Skin epidermis (tissue), 12 donors: ENCODE data around the gene PDHX.
A peak's percentile ranks its signal among the peaks of the same experiment; 100 is the strongest.

Experiments
- H3K27ac ChIP-seq, 21 experiments: fragments of 200-600 bp; sonication (generic) in 11 of 21; one replicate each; pipeline ENCODE4 v1.5.0; 2020; ENCODE audit warnings: mild to moderate bottlenecking in 3 of 21, inconsistent platforms in 2 of 21, moderate library complexity in 2 of 21
- H3K4me3 ChIP-seq, 7 experiments: fragments of 200-600 bp; sonication (generic) in 2 of 7; one replicate each; pipeline ENCODE4 v1.5.0; 2020; ENCODE audit warnings: inconsistent platforms in 2 of 7, mild to moderate bottlenecking in 2 of 7, moderate library complexity in 1 of 7

Gene PDHX

DNA sequence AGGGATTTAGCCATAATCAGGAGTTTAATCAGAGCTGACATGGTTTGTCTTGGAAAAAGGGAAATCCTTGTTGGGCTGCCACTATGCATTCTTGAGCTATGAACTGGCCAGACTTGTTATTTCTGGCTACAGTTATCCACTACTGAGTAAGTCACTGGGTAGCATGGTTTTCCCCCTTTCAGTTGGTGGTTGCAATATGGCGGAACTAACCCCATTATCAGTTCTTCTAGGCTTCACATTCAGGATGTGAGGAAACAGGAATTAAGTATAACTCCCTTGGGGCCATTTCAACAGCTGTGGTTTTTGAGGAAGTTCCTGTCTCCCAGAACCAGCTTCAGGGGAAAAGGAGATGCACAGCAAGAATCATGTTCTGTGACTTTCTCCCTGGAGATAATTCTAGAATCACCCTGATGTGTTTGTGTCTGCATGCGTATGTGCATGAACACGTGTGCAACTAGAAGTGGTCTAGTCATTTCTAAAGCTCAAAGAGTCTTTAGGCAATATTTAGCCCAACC lies 119.5 kb downstream of the PDHX start:
- H3K4me3 ChIP-seq = no peak overlapping the region
- H3K27ac ChIP-seq = peak overlapping the region in 11 of 21 experiments; percentile 1 to 58 (median 43)

DNA sequence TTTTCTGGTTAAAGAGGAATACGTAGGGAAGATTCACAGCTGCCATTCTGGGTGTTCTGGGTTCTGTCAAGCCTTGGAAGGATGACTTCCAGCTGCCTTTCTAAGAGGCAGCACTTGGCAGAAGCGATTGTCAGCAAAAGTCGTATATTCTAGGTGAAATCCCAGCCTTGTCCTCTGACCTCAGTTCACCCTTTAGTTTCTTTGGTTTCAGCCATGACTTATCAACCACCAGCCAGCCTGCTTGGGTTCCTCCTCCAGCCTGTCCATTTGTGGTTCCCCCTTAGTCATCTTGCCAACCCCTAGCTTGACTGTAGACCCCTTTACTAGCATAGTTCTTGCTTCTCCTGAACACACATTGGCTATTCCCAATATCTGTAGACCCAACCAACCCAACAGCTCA lies 120.2 kb downstream of the PDHX start:
- peak overlapping the region in 10 of 21 experiments; percentile 1 to 58 (median 38) for H3K27ac ChIP-seq

DNA sequence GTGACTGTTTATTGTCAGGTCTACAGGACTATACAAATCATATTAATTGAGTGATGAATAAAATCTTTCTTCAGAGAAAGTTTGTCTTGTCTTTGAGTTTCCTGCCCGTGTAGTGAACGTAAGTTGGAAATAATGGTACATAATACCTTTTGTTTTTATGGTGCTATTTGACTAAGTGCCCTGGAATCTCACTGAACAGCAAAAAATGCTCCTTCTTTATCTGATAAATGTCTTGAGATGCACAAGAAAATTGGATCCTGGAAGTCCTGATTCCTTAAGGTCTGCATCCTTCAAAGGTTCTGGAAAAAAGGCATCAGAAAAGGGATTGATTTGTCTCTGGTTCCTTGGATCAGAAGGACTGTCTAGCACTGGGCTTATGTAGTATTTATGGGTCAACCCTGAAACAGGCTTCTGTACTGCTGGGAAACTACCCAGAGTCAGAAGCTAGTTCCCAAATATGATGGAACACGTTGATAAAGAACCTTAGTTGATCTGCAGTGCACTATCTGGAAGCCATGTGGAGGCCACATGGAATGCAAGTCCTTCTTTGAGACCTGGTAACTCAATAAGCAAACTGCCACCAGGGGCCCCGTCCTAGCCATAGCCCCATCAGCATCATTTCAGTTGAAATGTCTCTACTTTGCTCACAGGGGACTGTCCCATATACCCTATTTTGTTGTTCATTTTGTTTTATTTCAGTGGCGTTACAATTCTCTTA lies 122.0 kb downstream of the PDHX start:
- H3K4me3 ChIP-seq = no peak overlapping the region
- H3K27ac ChIP-seq = peak overlapping the region in 5 of 21 experiments; percentile 11 to 84 (median 55)

More for the DNA sequence above, 120.2 kb downstream of the PDHX start:
- no peak overlapping the region for H3K4me3 ChIP-seq

DNA sequence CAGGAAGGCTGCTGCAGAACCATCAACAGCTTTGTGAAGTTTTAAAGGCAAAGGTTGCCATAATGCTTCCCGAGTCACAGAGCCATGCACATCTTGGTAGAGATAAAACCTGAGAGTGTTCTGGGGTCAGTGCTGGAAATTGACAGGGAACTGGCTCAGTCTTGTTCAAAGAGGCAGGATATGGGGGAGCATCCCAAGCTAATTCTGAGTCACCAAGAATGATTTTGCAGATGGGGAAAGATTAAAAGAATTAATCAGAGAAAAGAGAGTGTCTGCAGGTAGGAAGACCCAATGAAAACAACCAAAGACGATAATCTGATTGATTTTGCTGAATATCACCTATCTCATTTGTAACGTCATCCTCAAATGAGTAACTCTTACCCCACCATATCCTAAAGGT lies 122.7 kb downstream of the PDHX start:
- Histone ChIP-seq H3K4me3 (no peak overlapping the region), H3K27ac (peak overlapping the region in 12 of 21 experiments; percentile 2 to 84 (median 52))

DNA sequence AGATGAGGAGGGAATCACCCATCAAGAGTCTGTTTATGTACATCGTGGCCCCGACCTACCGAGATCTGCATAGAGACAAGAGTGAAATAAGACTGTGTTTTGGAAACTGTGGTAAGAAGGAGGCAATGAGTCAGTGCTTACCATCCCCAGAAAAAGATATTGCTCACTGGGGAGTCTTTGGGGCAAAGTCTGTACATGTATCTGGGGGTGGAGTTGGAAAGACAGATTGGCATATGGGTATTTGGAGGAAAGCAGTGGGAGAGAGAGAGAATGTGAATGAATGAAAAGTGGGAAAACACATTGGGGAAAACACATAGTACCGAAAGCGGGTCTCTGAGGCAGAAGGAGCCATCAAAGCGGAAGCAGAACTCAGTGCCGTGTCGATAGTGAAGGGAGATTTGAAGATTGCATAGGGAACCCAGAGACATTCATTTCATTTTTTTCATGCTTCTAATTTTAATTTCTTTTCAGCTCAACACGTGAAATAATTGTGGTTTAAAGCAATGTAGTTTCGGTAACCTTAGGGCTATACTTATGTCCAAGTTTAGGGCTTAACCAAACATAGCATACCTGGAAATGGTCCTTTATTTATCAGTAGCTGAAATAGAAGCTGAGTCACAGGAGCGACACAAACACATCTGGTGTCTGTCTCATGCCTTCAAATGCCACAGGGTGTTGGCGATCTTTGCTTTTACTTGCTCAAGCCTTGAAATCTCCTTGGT lies 124.0 kb downstream of the PDHX start:
- peak overlapping the region in 19 of 21 experiments; percentile 5 to 84 (median 73) for H3K27ac ChIP-seq
- peak overlapping the region in 6 of 7 experiments; percentile 1 to 16 (median 10) for H3K4me3 ChIP-seq

DNA sequence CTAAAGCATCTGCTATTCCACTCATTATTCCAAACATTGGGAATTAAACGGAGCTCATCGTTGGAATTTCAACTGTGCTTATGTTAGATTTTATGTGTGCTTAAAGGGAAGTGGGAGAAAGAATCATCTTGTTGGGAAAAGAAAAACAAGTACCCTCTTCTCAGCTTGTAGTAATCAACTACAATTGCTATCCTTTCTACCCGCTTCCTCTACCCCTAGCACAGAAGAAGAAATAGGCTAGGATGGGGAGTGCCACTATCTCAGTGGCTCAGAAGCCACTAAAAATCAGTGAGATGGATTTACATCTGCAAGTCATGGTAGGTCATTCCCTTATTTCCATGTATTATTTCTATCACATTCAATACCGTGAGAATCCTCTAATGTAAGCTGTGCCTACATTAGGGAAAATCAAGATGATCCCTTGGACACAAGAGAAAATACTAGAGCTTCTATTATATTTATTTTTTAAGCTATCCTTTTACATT lies 124.7 kb downstream of the PDHX start:
- peak overlapping the region in 1 of 7 experiments; percentile 8 for H3K4me3 ChIP-seq
- peak overlapping the region in 18 of 21 experiments; percentile 5 to 84 (median 73) for H3K27ac ChIP-seq

DNA sequence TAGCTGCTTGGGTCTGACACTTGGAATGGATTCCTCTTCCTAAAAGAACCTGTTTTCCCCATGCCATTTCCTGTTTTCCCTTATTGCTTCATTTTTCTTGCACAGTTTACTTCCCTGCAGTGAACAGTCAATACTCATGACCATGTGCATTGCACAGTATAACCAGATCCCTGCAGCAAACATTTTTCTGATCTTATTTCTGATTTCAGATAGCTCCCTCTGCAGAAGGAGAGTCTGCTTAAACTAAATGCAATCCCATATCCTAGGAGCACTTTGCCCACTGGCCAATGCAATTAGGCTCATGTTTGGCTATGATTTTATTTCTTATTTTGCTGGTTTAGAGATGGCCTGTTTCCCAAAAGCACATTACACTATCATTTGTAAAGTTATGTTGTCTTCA lies 125.8 kb downstream of the PDHX start:
- peak overlapping the region in 4 of 21 experiments; percentile 77 to 84 (median 80) for H3K27ac ChIP-seq

DNA sequence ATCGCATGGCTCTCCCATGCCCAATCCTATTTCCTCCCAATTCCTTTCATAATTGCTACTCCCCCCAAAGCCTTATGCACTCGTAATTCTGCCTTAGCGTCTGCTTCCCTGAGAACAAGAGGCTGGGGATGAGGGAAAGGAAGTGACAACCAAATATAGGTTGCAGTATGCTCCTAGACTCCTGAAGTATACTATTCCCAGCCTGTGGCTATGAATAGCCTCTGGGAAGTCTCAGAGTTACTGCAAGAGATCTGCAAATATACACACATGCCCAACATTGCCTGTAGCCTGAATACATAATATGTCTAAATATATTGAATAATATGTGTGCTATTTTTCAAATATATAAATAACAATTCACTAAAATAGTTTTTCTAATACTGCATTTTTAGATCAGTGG lies 126.5 kb downstream of the PDHX start:
- no peak overlapping the region for H3K4me3 ChIP-seq
- H3K27ac ChIP-seq = peak overlapping the region in 2 of 21 experiments; percentile 34 to 84

More for the DNA sequence above, 125.8 kb downstream of the PDHX start:
- H3K4me3 ChIP-seq = no peak overlapping the region

DNA sequence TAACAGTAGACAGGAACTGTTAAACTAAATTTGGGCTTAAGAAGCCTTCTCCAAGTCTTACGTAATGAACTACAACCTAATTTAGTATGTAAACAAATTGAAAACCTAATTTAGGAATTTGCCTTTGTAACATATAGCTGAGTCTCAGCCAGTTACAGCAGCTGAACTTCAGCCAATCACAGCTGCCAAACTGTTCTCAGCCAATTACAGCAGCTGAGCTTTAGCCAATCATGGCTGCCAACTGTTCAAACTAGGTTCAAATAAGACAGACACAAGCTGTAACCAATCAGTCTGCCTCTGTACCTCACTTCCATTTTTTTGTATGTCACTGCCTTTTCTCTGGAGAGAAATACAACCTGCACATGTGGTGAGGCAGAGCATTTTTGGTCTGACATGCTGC lies 127.5 kb downstream of the PDHX start:
- Histone ChIP-seq H3K27ac (peak overlapping the region in 1 of 21 experiments; percentile 8), H3K4me3 (no peak overlapping the region)

DNA sequence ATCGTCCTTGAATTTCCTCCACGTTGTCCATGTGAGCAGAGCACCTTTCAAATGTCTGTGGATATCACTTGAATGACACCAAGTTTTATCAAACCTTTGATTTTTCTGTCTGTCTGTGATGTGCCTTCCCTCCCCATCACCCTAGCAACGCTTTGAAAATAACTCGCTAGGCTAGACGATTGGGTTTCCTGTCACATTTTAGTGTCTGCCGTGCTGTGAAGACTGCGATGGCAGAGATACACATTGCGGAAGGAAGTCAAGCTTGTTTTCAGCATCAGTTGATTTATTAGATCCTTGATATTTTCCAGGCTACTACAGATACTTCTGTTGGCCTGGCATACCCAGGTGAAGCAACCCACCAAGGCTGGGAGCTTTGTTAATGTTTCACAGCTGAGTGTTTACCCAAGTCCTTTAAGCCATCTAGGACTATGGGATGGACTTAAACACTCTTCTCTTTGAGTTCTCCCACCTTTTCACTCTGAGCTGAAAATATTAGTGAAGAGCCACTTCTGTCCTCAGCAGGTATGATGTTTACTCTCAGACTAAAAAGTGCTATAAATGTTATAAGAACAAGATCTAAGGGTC lies 128.9 kb downstream of the PDHX start:
- Histone ChIP-seq H3K27ac (peak overlapping the region in 11 of 21 experiments; percentile 14 to 81 (median 45)), H3K4me3 (no peak overlapping the region)
